BLaER1 treated with 17β-estradiol and CSF1 and Interleukin-3, amounts not matched to agents 10 nM and 100 nM (cell line): Measurements from ENCODE around the gene FBXO36.
A peak's percentile ranks its signal among the peaks of the same experiment; 100 is the strongest.
"Not testable (repeated sequence)": the region's sequence is repeated elsewhere in the genome, so short reads cannot be mapped to it uniquely, and the experiment has no call there.

Source experiments
- H3K27ac ChIP-seq, 11 experiments: shearing (Covaris generic); formaldehyde crosslinking; 2 replicates each; pipeline ENCODE4 v1.8.1; 2022
- H3K27me3 ChIP-seq, 11 experiments: shearing (Covaris generic); formaldehyde crosslinking; 2 replicates each; pipeline ENCODE4 v1.8.1; 2022
- H3K36me3 ChIP-seq, 11 experiments: shearing (Covaris generic); formaldehyde crosslinking; 2 replicates each; pipeline ENCODE4 v1.8.1; 2022
- H3K4me1 ChIP-seq, 10 experiments: shearing (Covaris generic); formaldehyde crosslinking; 2 replicates each; pipeline ENCODE4 v1.8.1; 2022
- H3K4me2 ChIP-seq, 11 experiments: shearing (Covaris generic); formaldehyde crosslinking; 2 replicates each; pipeline ENCODE4 v1.8.1; 2022
- H3K4me3 ChIP-seq, 10 experiments: shearing (Covaris generic); formaldehyde crosslinking; 2 replicates each; pipeline ENCODE4 v1.8.1; 2022
- H3K9ac ChIP-seq, 11 experiments: shearing (Covaris generic); formaldehyde crosslinking; 2 replicates each; pipeline ENCODE4 v1.8.1; 2022
- H3K9me3 ChIP-seq, 11 experiments: shearing (Covaris generic); formaldehyde crosslinking; replicated peaks in 1 of 11; 2 replicates each; pipeline ENCODE4 v1.8.1; 2022
- H4K20me1 ChIP-seq, 11 experiments: shearing (Covaris generic); formaldehyde crosslinking; 2 replicates each; pipeline ENCODE4 v1.8.1; 2022
- Cebpa-rat ChIP-seq, 11 experiments: shearing (Covaris generic); IDR thresholded peaks; 2 replicates each; pipeline ENCODE4 v1.8.1; 2022

Gene FBXO36

DNA sequence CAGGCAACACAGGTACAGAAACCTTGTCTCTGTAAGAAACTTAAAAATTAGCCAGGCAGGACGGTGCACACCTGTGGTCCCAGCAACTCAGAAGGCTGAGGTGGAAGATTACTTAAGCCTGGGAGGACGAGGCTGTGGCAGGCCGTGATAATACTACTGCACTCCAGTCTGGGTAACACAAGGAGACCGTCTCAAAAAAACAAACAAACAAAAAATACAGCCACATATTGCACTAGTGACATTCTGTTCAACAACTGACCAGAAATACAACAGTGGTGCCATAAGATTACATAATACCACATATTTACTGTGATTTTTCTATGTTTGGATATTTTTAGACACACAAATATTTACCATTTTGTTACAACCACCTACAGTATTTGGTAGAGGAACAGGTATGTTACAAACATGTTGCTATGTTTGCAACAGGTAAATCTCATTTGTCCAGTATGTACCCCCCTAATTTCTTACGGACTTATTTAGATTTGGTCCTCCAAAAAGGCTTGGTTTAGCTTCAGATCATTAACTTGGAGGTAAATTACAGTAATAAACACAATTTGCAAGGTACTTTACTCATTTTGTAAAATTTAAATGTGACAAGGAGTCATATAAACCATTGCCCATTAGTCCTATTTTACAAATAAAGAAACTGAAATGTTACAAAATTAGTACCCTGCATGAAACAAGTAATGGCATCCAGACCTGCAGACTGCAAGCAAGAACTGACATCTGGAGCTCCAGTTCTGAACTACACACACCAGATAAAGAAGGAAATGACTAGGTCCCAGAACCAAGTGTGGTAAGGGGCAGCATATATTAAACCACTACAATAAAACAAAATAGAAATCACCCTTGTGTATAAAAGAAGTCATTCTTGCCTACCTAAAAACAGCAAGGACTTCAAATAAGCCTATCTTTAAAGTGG is 37.3 kb upstream of the FBXO36 start:
- Histone ChIP-seq H3K4me3 (no peak overlapping the region), H3K4me1 (peaks cover 0 to 12% (median 6%) of the 10 kb centered on the region in 10 experiments; a peak in 9 of 20 replicates), H3K9me3 (no peaks in the 10 kb centered on the region), H3K4me2 (no peak overlapping the region), H3K9ac (no peak overlapping the region), H3K27me3 (no peaks in the 10 kb centered on the region), H3K36me3 (peaks cover 30 to 72% (median 58%) of the 10 kb centered on the region in 11 experiments), H4K20me1 (peaks cover 95 to 100% (median 100%) of the 10 kb centered on the region in 11 experiments), H3K27ac (no peak overlapping the region)
- no peak for TF ChIP-seq Cebpa-rat (IDR thresholded peaks at IDR 0.05)

DNA sequence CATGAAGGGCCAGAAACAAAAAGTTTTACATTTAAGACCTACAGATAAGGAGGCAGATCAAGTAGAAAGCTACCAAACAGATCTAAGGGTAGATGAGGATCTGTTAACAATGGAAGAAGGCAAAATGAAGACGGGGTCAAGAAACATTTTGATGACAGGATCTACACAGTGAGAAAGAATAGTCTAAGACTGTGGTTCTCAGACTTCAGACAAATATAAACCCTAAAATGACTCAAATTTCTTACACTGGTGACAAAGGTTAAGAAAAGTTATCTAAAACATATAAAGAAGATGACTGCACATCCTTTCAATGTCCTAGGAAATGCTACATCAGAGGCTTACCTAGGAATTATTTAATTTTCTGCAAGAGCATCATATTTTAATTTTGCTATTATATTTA is 34.9 kb upstream of the FBXO36 start:
- H3K4me1 ChIP-seq: peaks cover 0 to 16% (median 8%) of the 10 kb centered on the region in 10 experiments; a peak in 10 of 20 replicates
- no peak overlapping the region for H3K27ac ChIP-seq
- no peak overlapping the region for H3K9ac ChIP-seq
- TF ChIP-seq Cebpa-rat (IDR thresholded peaks at IDR 0.05): no peak
- peaks cover 96 to 100% (median 100%) of the 10 kb centered on the region in 11 experiments for H4K20me1 ChIP-seq
- H3K9me3 ChIP-seq: no peaks in the 10 kb centered on the region
- H3K36me3 ChIP-seq: peaks cover 31 to 82% (median 63%) of the 10 kb centered on the region in 11 experiments; a peak in 21 of 22 replicates
- H3K4me2 ChIP-seq: peak overlapping the region in 1 of 11 experiments; percentile 16; a peak in 1 of 22 replicates
- no peak overlapping the region for H3K4me3 ChIP-seq
- H3K27me3 ChIP-seq: no peaks in the 10 kb centered on the region

DNA sequence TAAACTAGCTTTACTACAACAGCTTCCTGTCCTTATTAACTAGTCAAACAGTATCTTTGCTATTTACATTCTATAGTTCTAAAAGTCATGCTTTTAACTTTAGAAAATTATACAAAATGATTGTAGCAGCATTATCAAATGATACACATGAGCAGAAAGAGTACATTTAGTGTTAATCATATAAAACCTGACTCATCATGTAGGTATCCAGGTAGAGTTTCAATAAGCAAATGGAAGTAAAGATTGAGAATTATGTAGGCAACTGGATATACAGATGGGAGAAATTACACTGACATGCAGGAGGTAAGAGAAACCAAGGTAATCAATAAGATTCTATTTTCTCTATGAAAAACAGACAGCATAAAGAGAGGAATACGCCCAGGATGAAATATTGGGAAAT is 34.3 kb upstream of the FBXO36 start:
- no peaks in the 10 kb centered on the region for H3K27me3 ChIP-seq
- peaks cover 96 to 100% (median 100%) of the 10 kb centered on the region in 11 experiments for H4K20me1 ChIP-seq
- no peak for TF ChIP-seq Cebpa-rat (IDR thresholded peaks at IDR 0.05)
- H3K4me3 ChIP-seq: no peak overlapping the region
- H3K27ac ChIP-seq: no peak overlapping the region
- H3K9ac ChIP-seq: no peak overlapping the region
- H3K4me1 ChIP-seq: peaks cover 0 to 19% (median 8%) of the 10 kb centered on the region in 10 experiments; a peak in 10 of 20 replicates
- H3K9me3 ChIP-seq: no peaks in the 10 kb centered on the region
- no peak overlapping the region for H3K4me2 ChIP-seq
- peaks cover 31 to 87% (median 63%) of the 10 kb centered on the region in 11 experiments; a peak in 21 of 22 replicates for H3K36me3 ChIP-seq

DNA sequence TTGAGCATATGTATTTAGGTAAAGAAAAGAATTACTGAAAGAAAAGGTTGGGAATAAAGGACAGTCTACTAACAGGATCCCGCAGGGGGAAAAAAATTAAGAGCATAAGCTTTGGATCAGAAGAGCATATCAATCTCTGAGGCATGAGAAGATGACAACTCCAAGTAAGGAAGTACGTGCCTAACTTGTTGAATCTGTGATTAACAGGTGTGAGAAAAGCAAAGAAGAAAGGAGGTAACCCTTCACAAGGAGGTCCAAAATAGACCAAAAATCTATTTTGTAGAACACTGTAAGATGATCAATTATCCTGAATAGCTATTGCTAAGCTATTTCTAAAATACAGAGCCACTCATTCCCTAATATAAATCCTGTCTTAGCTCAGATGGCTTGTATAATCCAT is 33.3 kb upstream of the FBXO36 start:
- Histone ChIP-seq H3K4me3 (no peak overlapping the region), H3K27me3 (no peaks in the 10 kb centered on the region), H4K20me1 (peaks cover 96 to 100% (median 100%) of the 10 kb centered on the region in 11 experiments), H3K9ac (no peak overlapping the region), H3K4me1 (peaks cover 0 to 27% (median 8%) of the 10 kb centered on the region in 10 experiments; a peak in 10 of 20 replicates), H3K36me3 (peaks cover 36 to 92% (median 66%) of the 10 kb centered on the region in 11 experiments), H3K4me2 (no peak overlapping the region), H3K9me3 (no peaks in the 10 kb centered on the region), H3K27ac (no peak overlapping the region)
- TF ChIP-seq Cebpa-rat (IDR thresholded peaks at IDR 0.05): no peak

DNA sequence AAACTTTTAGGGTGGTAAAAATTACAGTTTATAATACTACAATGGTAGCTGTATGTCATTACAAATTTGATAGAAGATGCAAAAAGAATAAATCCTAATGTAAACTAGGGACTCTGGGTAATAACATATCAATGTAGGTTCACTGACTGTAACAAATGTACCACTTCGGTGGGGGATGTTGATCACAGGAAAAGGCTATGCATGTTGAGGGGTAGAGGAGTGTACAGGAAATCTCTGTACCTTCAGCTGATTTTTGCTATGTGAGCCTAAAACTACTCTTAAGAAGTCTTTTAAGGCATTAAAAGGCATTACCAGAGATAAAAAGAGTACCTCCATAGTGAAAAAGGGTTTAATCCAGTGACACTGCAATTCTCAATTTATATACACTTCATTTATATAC is 25.4 kb upstream of the FBXO36 start:
- peaks cover 35 to 81% (median 69%) of the 10 kb centered on the region in 11 experiments for H3K36me3 ChIP-seq
- H3K9me3 ChIP-seq: no peaks in the 10 kb centered on the region
- H3K4me2 ChIP-seq: no peak overlapping the region
- peaks cover 0 to 34% (median 0%) of the 10 kb centered on the region in 10 experiments; a peak in 7 of 20 replicates for H3K4me1 ChIP-seq
- no peaks in the 10 kb centered on the region for H3K27me3 ChIP-seq
- H3K27ac ChIP-seq: no peak overlapping the region
- H3K9ac ChIP-seq: no peak overlapping the region
- H3K4me3 ChIP-seq: no peak overlapping the region
- no peak for TF ChIP-seq Cebpa-rat (IDR thresholded peaks at IDR 0.05)
- H4K20me1 ChIP-seq: peaks cover 97 to 100% (median 100%) of the 10 kb centered on the region in 11 experiments

DNA sequence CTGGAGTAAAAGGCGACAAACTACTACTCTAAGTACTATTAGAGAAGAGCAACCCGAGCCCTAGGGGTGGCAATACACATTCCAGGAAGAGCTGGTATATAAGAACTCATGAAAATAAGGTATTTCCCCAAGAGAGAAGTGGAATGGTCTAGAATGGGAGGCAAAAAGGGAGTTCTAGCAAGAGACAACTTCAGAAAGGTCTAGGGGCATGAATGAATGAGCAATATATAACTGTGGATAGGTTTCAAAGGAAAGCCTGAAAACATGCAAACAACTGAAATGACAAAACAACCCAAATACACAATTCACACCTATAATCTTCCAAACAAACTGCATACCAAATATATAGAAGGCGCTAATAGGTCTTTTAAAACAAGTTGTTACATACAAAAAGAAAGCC is 22.7 kb upstream of the FBXO36 start:
- Histone ChIP-seq H3K27me3 (no peaks in the 10 kb centered on the region), H3K27ac (no peak overlapping the region), H4K20me1 (peaks cover 97 to 100% (median 100%) of the 10 kb centered on the region in 11 experiments), H3K9ac (no peak overlapping the region), H3K4me3 (no peak overlapping the region), H3K4me1 (peaks cover 0 to 20% (median 0%) of the 10 kb centered on the region in 10 experiments; a peak in 6 of 20 replicates), H3K4me2 (0 out of 22 replicates have a peak overlapping the region, but pooled peaks of 1 of the 11 experiments have one; percentile 8), H3K36me3 (peaks cover 56 to 82% (median 75%) of the 10 kb centered on the region in 11 experiments), H3K9me3 (no peaks in the 10 kb centered on the region)
- no peak for TF ChIP-seq Cebpa-rat (IDR thresholded peaks at IDR 0.05)

DNA sequence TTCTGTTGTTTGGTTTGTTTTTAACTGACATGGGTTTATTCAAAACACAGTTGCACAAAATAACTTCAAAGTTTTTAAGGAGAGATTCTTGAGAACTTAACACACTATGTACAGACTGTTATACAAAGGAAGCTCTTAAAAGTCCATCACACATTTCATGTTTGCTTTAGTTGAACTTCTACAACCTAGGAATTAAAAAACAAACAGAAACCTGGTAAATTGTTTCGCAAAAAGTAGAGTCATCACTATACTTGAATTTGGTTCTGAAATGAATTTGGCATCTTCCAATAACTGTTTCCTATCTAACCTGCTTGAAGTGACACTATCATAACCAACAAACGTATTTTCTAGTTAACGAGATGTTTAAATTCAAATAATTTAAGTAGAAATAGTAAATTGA is 22.3 kb upstream of the FBXO36 start:
- Histone ChIP-seq H3K36me3 (peaks cover 57 to 83% (median 77%) of the 10 kb centered on the region in 11 experiments), H3K4me2 (no peak overlapping the region), H3K27ac (no peak overlapping the region), H3K9me3 (no peaks in the 10 kb centered on the region), H4K20me1 (peaks cover 97 to 100% (median 100%) of the 10 kb centered on the region in 11 experiments), H3K4me3 (no peak overlapping the region), H3K27me3 (no peaks in the 10 kb centered on the region), H3K4me1 (peaks cover 0 to 20% (median 0%) of the 10 kb centered on the region in 10 experiments; a peak in 6 of 20 replicates), H3K9ac (no peak overlapping the region)
- TF ChIP-seq Cebpa-rat (IDR thresholded peaks at IDR 0.05): no peak

DNA sequence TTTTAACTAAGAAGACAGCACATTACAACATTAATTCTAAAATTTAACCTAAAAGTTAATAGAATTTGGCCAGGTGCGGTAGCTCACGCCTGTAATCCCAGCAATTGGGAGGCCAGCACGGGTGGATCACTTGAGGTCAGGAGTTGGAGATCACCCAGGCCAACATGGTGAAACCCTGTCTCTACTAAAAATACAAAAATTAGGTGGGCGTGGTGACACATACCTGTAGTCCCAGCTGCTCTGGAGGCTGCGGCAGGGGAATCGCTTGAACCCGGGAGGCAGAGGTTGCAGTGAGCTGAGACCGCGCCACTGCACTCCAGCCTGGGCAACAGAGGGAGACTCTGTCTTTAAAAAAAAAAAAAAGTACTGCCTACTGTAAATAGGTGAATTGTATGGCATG is 21.8 kb upstream of the FBXO36 start:
- Histone ChIP-seq H4K20me1 (peaks cover 97 to 100% (median 100%) of the 10 kb centered on the region in 11 experiments), H3K4me1 (peaks cover 0 to 20% (median 0%) of the 10 kb centered on the region in 10 experiments; a peak in 6 of 20 replicates), H3K36me3 (peaks cover 62 to 88% (median 82%) of the 10 kb centered on the region in 11 experiments)
- H3K27me3 ChIP-seq, H3K9ac ChIP-seq, H3K9me3 ChIP-seq, H3K4me3 ChIP-seq, H3K27ac ChIP-seq, H3K4me2 ChIP-seq: not testable (repeated sequence)

DNA sequence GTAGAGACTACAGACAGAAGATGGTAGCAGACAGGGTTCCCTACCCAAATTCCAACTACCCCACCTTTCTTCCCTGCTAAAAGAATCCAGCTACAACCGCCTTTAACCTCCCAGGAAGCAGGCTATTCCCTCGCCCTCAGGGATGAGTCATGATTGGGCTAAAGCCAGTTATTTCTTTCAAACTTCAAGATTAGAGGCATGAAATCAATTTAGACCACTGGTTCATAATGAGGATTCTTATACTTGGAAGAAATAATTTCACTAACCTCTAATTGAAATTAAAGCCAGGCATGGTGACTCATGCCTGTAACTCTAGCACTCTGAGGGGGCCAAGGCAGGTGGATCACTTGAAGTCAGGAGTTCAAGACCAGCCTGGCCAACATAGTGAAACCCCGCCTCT is 20.5 kb upstream of the FBXO36 start:
- no peak for TF ChIP-seq Cebpa-rat (IDR thresholded peaks at IDR 0.05)
- no peak overlapping the region for H3K27ac ChIP-seq
- H3K36me3 ChIP-seq: peaks cover 73 to 100% (median 94%) of the 10 kb centered on the region in 11 experiments
- H3K9ac ChIP-seq: no peak overlapping the region
- H3K9me3 ChIP-seq: no peaks in the 10 kb centered on the region
- peaks cover 0 to 20% (median 0%) of the 10 kb centered on the region in 10 experiments; a peak in 6 of 20 replicates for H3K4me1 ChIP-seq
- no peak overlapping the region for H3K4me2 ChIP-seq
- no peak overlapping the region for H3K4me3 ChIP-seq
- no peaks in the 10 kb centered on the region for H3K27me3 ChIP-seq
- peaks cover 99 to 100% (median 100%) of the 10 kb centered on the region in 11 experiments for H4K20me1 ChIP-seq
